ENCODE measurements around the gene PGGHG.

The PGGHG gene

DNA sequence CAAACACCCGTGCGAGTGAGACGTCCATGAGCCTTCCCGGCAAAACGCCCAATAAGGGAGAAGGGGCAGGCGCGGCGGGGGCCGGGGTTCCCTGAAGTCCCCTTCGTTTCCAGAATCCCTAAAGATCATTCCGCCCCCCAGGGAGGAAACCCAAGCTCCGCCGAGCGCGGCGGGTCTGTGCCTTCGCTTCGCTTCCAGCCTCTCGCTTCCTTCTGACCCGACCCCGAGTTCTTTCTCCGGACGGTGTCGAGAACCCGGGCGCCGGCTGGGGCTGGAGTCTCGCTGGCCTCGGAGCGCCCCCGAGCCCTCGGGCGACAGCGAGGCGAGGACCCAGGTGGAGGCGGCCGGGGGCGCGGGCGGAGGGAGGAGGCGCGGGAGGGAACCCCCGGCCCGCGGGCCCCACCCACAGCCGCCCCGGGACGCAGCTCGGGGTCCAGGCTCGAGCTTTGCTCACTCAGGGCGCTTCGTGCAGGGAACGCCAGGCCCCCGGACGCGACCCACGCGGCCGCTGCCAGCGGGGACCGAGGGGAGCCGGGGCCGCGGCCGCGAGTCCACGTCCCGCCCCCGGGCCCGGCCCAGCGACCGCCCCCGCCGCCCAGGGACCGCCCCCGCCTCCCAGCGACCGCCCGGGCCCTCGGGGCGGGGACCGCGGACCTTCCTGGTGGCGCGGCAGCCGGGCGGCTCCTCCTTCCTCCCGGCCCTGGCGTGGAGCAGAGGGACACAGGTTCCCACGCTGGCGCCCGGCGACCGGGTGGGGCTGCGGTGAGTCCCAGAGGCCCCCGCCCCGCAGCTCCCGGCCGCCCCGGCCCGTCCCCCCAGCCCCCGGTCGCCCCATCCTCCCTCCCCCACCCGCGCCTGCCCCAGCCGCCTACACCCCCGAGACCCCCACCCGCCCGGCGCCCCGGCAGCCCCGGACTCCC lies at the start of gene PGGHG:
Gene PGGHG (plus strand): TSS at position 649 of the 920 bp plus-strand sequence. CDS start 691 bp downstream, outside the sequence.
- Histone ChIP-seq H3K27ac (ENCODE audit: low read depth, low read length) (no peak within 1 kb of the TSS), H3K27me3 (ENCODE audit: control insufficient read depth in 5 of 5, insufficient read depth in 4 of 5, low read length in 5 of 5) (peaks cover 0 to 32% (median 11%) of the 10 kb centered on the region in 5 donors), H3K4me1 (ENCODE audit: control insufficient read depth in 5 of 5, insufficient read depth in 5 of 5, low read length in 5 of 5) (peaks cover 0 to 20% (median 16%) of the 10 kb centered on the region in 5 donors), H3K4me3 (ENCODE audit: low read depth in 1 of 5, low read length in 5 of 5) (peak within 1 kb of the TSS in 4 of 5 donors; percentile 66 to 74 (median 68)), H3K9me3 (ENCODE audit: control insufficient read depth in 5 of 5, low read length in 5 of 5) (no peaks in the 10 kb centered on the region), H3K36me3 (ENCODE audit: control insufficient read depth in 5 of 5, insufficient read depth in 5 of 5, low read length in 5 of 5) (peaks cover 0 to 28% (median 4%) of the 10 kb centered on the region in 5 donors), H3K9ac (ENCODE audit: low read length in 5 of 5) (peak within 1 kb of the TSS in 4 of 5 donors; percentile 62 to 77 (median 72))

DNA sequence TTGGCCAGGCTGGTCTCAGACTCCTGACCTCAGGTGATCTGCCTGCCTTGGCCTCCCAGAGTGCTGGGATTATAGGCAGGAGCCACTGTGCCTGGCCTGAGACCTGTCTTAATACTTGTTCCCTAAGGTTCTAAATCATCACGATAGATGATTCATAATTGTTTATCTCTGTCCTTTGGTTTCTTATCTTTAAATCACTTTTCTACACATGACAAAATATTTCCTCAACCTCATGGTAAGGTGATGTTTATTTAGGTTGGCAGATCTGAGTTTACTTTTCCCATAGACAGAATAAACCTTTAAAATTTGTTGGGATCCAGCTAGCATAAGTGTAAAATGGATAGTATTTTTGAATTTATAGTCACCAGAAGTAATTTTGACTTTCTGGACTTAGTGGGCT lies 48.6 kb upstream of the PGGHG start:
- Histone ChIP-seq H3K9ac (ENCODE audit: low read length in 5 of 5) (no peak overlapping the region), H3K4me3 (ENCODE audit: low read depth in 1 of 5, low read length in 5 of 5) (no peak overlapping the region), H3K36me3 (ENCODE audit: control insufficient read depth in 5 of 5, insufficient read depth in 5 of 5, low read length in 5 of 5) (peaks cover 21 to 57% (median 35%) of the 10 kb centered on the region in 5 donors), H3K27ac (ENCODE audit: low read depth, low read length) (no peak overlapping the region), H3K27me3 (ENCODE audit: control insufficient read depth in 5 of 5, insufficient read depth in 4 of 5, low read length in 5 of 5) (no peaks in the 10 kb centered on the region), H3K9me3 (ENCODE audit: control insufficient read depth in 5 of 5, low read length in 5 of 5) (no peaks in the 10 kb centered on the region), H3K4me1 (ENCODE audit: control insufficient read depth in 5 of 5, insufficient read depth in 5 of 5, low read length in 5 of 5) (peaks cover 3 to 25% (median 21%) of the 10 kb centered on the region in 5 donors)

DNA sequence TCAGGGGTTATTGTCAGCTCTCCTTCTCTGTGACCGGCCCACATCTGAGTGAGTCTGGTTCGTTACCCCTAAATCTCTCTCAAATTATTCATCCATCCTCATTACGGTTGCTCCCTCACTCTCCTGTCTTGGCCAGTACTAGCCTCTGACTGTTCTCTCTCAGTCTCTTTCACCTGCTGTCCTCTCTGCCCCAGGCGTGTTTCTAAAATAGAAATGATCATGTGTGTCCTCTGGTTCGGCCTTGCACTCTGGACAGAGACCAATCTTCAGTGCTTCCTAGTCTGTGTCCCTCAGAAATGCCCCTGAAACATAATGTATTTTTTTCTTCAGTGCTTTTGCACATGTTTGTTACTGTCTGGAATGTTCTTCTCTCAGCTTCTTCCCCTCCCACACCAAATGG lies 47.3 kb upstream of the PGGHG start:
- Histone ChIP-seq H3K36me3 (ENCODE audit: control insufficient read depth in 5 of 5, insufficient read depth in 5 of 5, low read length in 5 of 5) (peaks cover 24 to 70% (median 48%) of the 10 kb centered on the region in 5 donors), H3K9ac (ENCODE audit: low read length in 5 of 5) (no peak overlapping the region)

DNA sequence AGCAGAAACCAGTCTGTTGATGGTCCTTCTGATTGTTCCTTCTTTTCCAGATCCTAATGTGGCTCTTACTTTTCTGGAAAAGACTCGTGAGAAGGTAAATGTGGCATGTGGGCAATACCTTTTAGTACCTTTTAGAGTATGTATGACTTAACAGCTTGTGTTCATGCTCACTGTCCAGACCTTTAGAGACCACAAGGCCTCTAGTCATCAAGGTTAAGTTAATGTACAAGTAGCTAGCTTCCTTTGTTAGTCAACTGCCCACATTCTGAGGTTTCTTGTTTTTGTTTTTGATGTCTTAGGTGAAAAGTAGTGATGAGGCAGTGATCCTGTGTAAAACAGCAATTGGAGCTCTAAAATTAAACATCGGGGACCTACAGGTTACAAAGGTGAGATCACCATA lies 44.5 kb upstream of the PGGHG start:
- Histone ChIP-seq H3K36me3 (ENCODE audit: control insufficient read depth in 5 of 5, insufficient read depth in 5 of 5, low read length in 5 of 5) (peaks cover 34 to 92% (median 73%) of the 10 kb centered on the region in 5 donors), H3K9me3 (ENCODE audit: control insufficient read depth in 5 of 5, low read length in 5 of 5) (no peaks in the 10 kb centered on the region), H3K27me3 (ENCODE audit: control insufficient read depth in 5 of 5, insufficient read depth in 4 of 5, low read length in 5 of 5) (no peaks in the 10 kb centered on the region), H3K4me1 (ENCODE audit: control insufficient read depth in 5 of 5, insufficient read depth in 5 of 5, low read length in 5 of 5) (no peaks in the 10 kb centered on the region), H3K27ac (ENCODE audit: low read depth, low read length) (no peak overlapping the region), H3K9ac (ENCODE audit: low read length in 5 of 5) (no peak overlapping the region), H3K4me3 (ENCODE audit: low read depth in 1 of 5, low read length in 5 of 5) (no peak overlapping the region)

More for the DNA sequence above, 47.3 kb upstream of the PGGHG start:
- peaks cover 0 to 16% (median 14%) of the 10 kb centered on the region in 5 donors for H3K4me1 ChIP-seq (ENCODE audit: control insufficient read depth in 5 of 5, insufficient read depth in 5 of 5, low read length in 5 of 5)
- H3K9me3 ChIP-seq (ENCODE audit: control insufficient read depth in 5 of 5, low read length in 5 of 5), result no peaks in the 10 kb centered on the region
- no peak overlapping the region for H3K4me3 ChIP-seq (ENCODE audit: low read depth in 1 of 5, low read length in 5 of 5)
- no peaks in the 10 kb centered on the region for H3K27me3 ChIP-seq (ENCODE audit: control insufficient read depth in 5 of 5, insufficient read depth in 4 of 5, low read length in 5 of 5)
- no peak overlapping the region for H3K27ac ChIP-seq (ENCODE audit: low read depth, low read length)

DNA sequence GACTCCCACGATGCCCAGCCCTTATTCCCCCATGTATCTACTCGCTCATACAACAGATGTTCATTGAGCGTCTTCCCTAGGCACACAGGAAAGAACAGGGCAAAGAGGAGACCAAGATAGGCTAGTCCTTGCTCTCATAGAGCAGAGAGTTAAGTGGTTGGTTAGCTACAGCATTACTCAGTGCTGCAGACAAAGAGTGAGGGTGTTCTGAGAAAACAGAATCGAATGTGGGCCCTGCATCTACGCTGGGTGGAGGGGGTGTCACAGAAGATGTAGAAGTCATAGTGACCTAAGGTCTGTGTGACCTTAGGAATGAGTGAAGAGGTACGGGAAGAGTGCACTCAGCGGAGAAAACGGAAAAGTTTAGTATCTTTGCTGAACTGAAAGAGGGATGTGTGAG lies 39.9 kb upstream of the PGGHG start:
- Histone ChIP-seq H3K9ac (ENCODE audit: low read length in 5 of 5) (no peak overlapping the region), H3K4me1 (ENCODE audit: control insufficient read depth in 5 of 5, insufficient read depth in 5 of 5, low read length in 5 of 5) (no peaks in the 10 kb centered on the region), H3K36me3 (ENCODE audit: control insufficient read depth in 5 of 5, insufficient read depth in 5 of 5, low read length in 5 of 5) (peaks cover 27 to 98% (median 92%) of the 10 kb centered on the region in 5 donors), H3K27ac (ENCODE audit: low read depth, low read length) (no peak overlapping the region), H3K9me3 (ENCODE audit: control insufficient read depth in 5 of 5, low read length in 5 of 5) (no peaks in the 10 kb centered on the region), H3K27me3 (ENCODE audit: control insufficient read depth in 5 of 5, insufficient read depth in 4 of 5, low read length in 5 of 5) (no peaks in the 10 kb centered on the region), H3K4me3 (ENCODE audit: low read depth in 1 of 5, low read length in 5 of 5) (no peak overlapping the region)

DNA sequence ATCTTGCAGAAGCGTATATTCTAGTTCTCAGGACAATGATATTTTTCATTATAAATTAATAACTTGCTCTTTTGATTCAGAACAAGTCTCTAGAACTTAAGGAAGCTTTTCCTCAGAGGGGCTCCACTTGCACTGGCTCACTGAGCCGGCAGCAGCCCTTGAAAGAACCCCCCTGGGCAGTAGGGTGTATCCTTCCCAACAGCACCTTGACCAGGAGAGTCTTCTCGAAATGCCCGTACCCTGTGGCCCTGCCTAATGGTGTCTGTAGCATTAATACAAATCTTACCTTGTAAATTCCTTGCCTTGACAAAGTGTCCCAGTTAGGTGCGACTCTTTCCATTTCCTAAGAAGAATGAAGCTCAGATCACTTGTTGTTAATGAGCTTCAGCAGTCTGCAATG lies 38.7 kb upstream of the PGGHG start:
- H3K27me3 ChIP-seq (ENCODE audit: control insufficient read depth in 5 of 5, insufficient read depth in 4 of 5, low read length in 5 of 5), result no peaks in the 10 kb centered on the region
- H3K4me3 ChIP-seq (ENCODE audit: low read depth in 1 of 5, low read length in 5 of 5), result no peak overlapping the region
- no peak overlapping the region for H3K27ac ChIP-seq (ENCODE audit: low read depth, low read length)
- no peaks in the 10 kb centered on the region for H3K9me3 ChIP-seq (ENCODE audit: control insufficient read depth in 5 of 5, low read length in 5 of 5)
- H3K4me1 ChIP-seq (ENCODE audit: control insufficient read depth in 5 of 5, insufficient read depth in 5 of 5, low read length in 5 of 5), result no peaks in the 10 kb centered on the region
- H3K36me3 ChIP-seq (ENCODE audit: control insufficient read depth in 5 of 5, insufficient read depth in 5 of 5, low read length in 5 of 5), result peaks cover 21 to 86% (median 80%) of the 10 kb centered on the region in 5 donors
- no peak overlapping the region for H3K9ac ChIP-seq (ENCODE audit: low read length in 5 of 5)

DNA sequence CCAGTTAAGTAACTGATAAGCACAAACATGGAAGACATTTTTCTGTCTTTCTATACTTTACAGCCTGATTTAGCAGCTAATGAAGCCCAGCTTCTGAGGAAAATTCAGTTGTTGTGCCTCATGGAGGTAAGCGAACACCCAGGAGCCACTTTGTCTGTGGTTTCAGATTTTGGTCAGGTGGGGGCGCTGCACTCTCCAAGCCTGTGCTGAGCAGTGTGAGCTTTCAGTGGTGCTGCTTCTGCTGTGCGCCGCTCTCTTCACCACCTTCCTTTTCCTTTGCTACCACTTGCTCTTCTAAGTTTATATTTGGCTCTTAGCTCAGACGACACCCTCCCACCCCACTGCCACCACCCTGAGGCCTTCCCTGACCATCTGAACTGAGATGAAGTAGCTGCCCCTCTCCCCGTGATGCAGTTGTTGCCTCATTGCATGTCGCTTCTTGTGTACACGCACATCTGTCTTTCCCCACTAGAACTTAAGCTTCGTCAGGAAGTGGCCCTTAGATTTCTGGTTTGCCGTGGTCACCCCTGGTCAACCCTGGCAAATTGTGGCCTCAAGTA lies 38.1 kb upstream of the PGGHG start:
- H3K9ac ChIP-seq (ENCODE audit: low read length in 5 of 5), result no peak overlapping the region
- no peaks in the 10 kb centered on the region for H3K4me1 ChIP-seq (ENCODE audit: control insufficient read depth in 5 of 5, insufficient read depth in 5 of 5, low read length in 5 of 5)
- peaks cover 21 to 80% (median 74%) of the 10 kb centered on the region in 5 donors for H3K36me3 ChIP-seq (ENCODE audit: control insufficient read depth in 5 of 5, insufficient read depth in 5 of 5, low read length in 5 of 5)
- H3K27me3 ChIP-seq (ENCODE audit: control insufficient read depth in 5 of 5, insufficient read depth in 4 of 5, low read length in 5 of 5), result no peaks in the 10 kb centered on the region
- no peak overlapping the region for H3K4me3 ChIP-seq (ENCODE audit: low read depth in 1 of 5, low read length in 5 of 5)
- H3K27ac ChIP-seq (ENCODE audit: low read depth, low read length), result no peak overlapping the region
- H3K9me3 ChIP-seq (ENCODE audit: control insufficient read depth in 5 of 5, low read length in 5 of 5), result no peaks in the 10 kb centered on the region

DNA sequence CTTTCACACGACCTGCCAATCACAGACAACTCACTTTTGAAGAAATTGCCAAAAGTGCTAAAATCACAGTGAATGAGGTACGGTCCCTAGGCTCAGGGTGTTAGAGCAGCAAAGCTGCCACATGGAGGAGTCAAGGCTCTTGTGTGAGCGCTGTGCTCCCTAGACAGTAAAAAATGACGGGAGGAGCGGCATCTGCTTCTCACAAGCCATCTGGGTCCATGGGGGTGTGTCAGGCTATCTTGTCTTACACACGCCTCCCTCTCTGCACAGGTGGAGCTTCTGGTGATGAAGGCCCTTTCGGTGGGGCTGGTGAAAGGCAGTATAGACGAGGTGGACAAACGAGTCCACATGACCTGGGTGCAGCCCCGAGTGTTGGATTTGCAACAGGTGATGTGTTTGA lies 37.4 kb upstream of the PGGHG start:
- Histone ChIP-seq H3K9me3 (ENCODE audit: control insufficient read depth in 5 of 5, low read length in 5 of 5) (no peaks in the 10 kb centered on the region), H3K9ac (ENCODE audit: low read length in 5 of 5) (no peak overlapping the region), H3K36me3 (ENCODE audit: control insufficient read depth in 5 of 5, insufficient read depth in 5 of 5, low read length in 5 of 5) (peaks cover 20 to 73% (median 68%) of the 10 kb centered on the region in 5 donors), H3K27me3 (ENCODE audit: control insufficient read depth in 5 of 5, insufficient read depth in 4 of 5, low read length in 5 of 5) (no peaks in the 10 kb centered on the region), H3K4me1 (ENCODE audit: control insufficient read depth in 5 of 5, insufficient read depth in 5 of 5, low read length in 5 of 5) (no peaks in the 10 kb centered on the region), H3K4me3 (ENCODE audit: low read depth in 1 of 5, low read length in 5 of 5) (no peak overlapping the region), H3K27ac (ENCODE audit: low read depth, low read length) (no peak overlapping the region)

DNA sequence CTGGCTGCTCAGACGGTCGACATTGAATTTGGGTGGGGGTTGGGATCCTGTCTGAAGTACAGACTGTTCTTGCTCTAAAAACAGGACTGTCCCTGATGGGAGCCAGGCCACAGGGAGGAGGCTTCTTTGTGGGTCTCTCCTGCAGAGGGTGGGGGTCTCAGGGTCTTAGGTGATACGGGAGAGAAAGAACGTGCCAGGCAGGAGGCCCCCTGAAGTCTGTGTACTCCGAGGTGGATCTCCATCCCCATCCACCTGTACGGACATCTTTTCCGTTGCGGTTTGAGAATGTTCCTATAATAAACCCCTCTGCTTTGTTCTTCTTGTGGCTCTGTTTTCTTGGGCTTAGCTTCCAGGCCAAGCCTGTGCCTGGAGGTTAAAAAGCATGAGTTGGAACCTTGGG lies 36.3 kb upstream of the PGGHG start:
- Histone ChIP-seq H3K27ac (ENCODE audit: low read depth, low read length) (no peak overlapping the region), H3K9ac (ENCODE audit: low read length in 5 of 5) (no peak overlapping the region), H3K4me3 (ENCODE audit: low read depth in 1 of 5, low read length in 5 of 5) (no peak overlapping the region), H3K4me1 (ENCODE audit: control insufficient read depth in 5 of 5, insufficient read depth in 5 of 5, low read length in 5 of 5) (no peaks in the 10 kb centered on the region), H3K9me3 (ENCODE audit: control insufficient read depth in 5 of 5, low read length in 5 of 5) (no peaks in the 10 kb centered on the region), H3K27me3 (ENCODE audit: control insufficient read depth in 5 of 5, insufficient read depth in 4 of 5, low read length in 5 of 5) (no peaks in the 10 kb centered on the region), H3K36me3 (ENCODE audit: control insufficient read depth in 5 of 5, insufficient read depth in 5 of 5, low read length in 5 of 5) (peaks cover 13 to 62% (median 58%) of the 10 kb centered on the region in 5 donors)

All from subcutaneous abdominal adipose tissue (tissue), 5 donors.